SK-N-SH treated with all-trans-retinoic acid at 6 μM for 48 hours (cell line): ENCODE results near the gene SOCS4.

Experiments used
- ESRRG ChIP-seq: fragments of 250-450 bp; sonication (Bioruptor Pico); IDR thresholded peaks from 2 replicates; pipeline ENCODE4 v1.6.1; 2021; ENCODE audit warnings: mild to moderate bottlenecking
- ISL1 ChIP-seq: fragments of 250-450 bp; sonication (Bioruptor Pico); IDR thresholded peaks from 2 replicates; pipeline ENCODE4 v2.1.2; 2022; ENCODE audit warnings: mild to moderate bottlenecking, moderate library complexity
- OSR1 ChIP-seq: fragments of 250-450 bp; sonication (Bioruptor Pico); IDR thresholded peaks from 2 replicates; pipeline ENCODE4 v1.8.0; 2022; ENCODE audit warnings: moderate library complexity, mild to moderate bottlenecking, inconsistent platforms
- TCF4 ChIP-seq: fragments of 250-450 bp; sonication (Bioruptor Pico); IDR thresholded peaks from 2 replicates; pipeline ENCODE4 v1.8.0; 2021; ENCODE audit warnings: mild to moderate bottlenecking, moderate library complexity, borderline replicate concordance
- ZFP30 ChIP-seq: fragments of 450-650 bp; formaldehyde crosslinking; IDR thresholded peaks from 2 replicates; pipeline ENCODE4 v1.5.0; 2022; ENCODE audit warnings: mild to moderate bottlenecking, moderate library complexity
- ZNF565 ChIP-seq: fragments of 450-650 bp; formaldehyde crosslinking; conservative IDR thresholded peaks from 2 replicates; pipeline ENCODE4 v1.5.0; 2020; ENCODE audit warnings: low read depth, mild to moderate bottlenecking, moderate library complexity
- TF ChIP-seq, protein P1 (sequence below): fragments of 250-450 bp; sonication (Bioruptor Pico); IDR thresholded peaks from 2 replicates; pipeline ENCODE4 v1.5.1; 2020; ENCODE audit warnings: low read depth, mild to moderate bottlenecking, moderate library complexity
- TF ChIP-seq, protein P2 (sequence below): fragments of 250-450 bp; sonication (Bioruptor Pico); IDR thresholded peaks from 2 replicates; pipeline ENCODE4 v1.8.0; 2020; ENCODE audit warnings: mild to moderate bottlenecking, moderate library complexity, borderline replicate concordance
- TF ChIP-seq, protein P3 (sequence below): fragments of 250-450 bp; sonication (Bioruptor Pico); IDR thresholded peaks from 2 replicates; pipeline ENCODE4 v1.8.0; 2021; ENCODE audit warnings: low read depth, mild to moderate bottlenecking, moderate library complexity, borderline replicate concordance

DNA sequence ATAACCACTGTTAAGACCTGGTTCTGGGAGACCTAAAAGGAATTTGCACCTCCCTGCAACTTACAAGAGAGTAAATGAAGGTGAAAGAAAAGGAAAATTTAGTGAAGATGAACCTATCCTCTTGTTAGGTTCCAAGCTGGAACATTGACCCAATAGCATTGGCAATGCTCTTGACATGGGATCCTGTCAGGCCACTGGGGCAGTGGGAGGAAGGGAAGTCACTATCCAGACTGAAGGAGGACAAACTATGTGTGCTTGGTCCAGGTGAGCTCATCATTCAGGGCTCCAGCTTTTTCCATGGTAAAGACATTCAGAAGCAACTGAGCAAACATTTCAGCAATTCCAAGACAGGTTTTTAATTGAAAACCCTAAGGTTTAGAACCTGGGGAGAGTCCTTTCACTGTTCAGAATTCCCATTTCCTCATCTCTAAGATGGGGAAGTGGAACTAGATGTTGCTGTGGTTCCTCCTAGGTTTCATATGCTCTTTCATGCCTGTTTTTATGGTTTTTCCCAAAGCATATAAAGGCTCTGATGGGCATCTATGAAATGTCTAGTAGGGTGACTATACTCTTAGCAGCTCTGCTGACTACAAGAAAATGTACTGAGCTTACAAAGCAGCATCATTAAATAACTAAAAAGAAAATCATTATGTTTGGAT, 57.5 kb downstream of the SOCS4 start:
- no peak for TF ChIP-seq ISL1 (CRISPR knock-in tag)
- TF ChIP-seq, protein P1, sequence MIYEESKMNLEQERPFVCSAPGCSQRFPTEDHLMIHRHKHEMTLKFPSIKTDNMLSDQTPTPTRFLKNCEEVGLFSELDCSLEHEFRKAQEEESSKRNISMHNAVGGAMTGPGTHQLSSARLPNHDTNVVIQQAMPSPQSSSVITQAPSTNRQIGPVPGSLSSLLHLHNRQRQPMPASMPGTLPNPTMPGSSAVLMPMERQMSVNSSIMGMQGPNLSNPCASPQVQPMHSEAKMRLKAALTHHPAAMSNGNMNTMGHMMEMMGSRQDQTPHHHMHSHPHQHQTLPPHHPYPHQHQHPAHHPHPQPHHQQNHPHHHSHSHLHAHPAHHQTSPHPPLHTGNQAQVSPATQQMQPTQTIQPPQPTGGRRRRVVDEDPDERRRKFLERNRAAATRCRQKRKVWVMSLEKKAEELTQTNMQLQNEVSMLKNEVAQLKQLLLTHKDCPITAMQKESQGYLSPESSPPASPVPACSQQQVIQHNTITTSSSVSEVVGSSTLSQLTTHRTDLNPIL (CRISPR knock-in tag): no peak
- no peak for TF ChIP-seq OSR1 (CRISPR knock-in tag)
- TF ChIP-seq, protein P2, sequence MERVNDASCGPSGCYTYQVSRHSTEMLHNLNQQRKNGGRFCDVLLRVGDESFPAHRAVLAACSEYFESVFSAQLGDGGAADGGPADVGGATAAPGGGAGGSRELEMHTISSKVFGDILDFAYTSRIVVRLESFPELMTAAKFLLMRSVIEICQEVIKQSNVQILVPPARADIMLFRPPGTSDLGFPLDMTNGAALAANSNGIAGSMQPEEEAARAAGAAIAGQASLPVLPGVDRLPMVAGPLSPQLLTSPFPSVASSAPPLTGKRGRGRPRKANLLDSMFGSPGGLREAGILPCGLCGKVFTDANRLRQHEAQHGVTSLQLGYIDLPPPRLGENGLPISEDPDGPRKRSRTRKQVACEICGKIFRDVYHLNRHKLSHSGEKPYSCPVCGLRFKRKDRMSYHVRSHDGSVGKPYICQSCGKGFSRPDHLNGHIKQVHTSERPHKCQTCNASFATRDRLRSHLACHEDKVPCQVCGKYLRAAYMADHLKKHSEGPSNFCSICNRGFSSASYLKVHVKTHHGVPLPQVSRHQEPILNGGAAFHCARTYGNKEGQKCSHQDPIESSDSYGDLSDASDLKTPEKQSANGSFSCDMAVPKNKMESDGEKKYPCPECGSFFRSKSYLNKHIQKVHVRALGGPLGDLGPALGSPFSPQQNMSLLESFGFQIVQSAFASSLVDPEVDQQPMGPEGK: no peak
- TF ChIP-seq TCF4 (CRISPR knock-in tag): no peak
- TF ChIP-seq, protein P3, sequence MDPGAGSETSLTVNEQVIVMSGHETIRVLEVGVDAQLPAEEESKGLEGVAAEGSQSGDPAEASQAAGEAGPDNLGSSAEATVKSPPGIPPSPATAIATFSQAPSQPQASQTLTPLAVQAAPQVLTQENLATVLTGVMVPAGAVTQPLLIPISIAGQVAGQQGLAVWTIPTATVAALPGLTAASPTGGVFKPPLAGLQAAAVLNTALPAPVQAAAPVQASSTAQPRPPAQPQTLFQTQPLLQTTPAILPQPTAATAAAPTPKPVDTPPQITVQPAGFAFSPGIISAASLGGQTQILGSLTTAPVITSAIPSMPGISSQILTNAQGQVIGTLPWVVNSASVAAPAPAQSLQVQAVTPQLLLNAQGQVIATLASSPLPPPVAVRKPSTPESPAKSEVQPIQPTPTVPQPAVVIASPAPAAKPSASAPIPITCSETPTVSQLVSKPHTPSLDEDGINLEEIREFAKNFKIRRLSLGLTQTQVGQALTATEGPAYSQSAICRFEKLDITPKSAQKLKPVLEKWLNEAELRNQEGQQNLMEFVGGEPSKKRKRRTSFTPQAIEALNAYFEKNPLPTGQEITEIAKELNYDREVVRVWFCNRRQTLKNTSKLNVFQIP (CRISPR knock-in tag): no peak
- TF ChIP-seq ESRRG (CRISPR knock-in tag): no peak
- TF ChIP-seq ZFP30 (CRISPR knock-in tag): no peak
- TF ChIP-seq ZNF565: no peak
